ENCODE measurements around the gene CD226.

GRCh38 chr18:69880083-69880482 is 67.6 kb downstream of the CD226 start:
- TF ChIP-seq CTCF (IDR thresholded peaks at IDR 0.05) (no peak), POLR2AphosphoS5 (IDR thresholded peaks at IDR 0.05) (no peak), POLR2A (IDR thresholded peaks at IDR 0.05) (no peak)

Data from stomach (tissue), 4 donors.